Neural progenitor cell (in vitro differentiated cells): ENCODE results near the gene RNASE7. TPM values are rescaled to one million over a fixed set of nuclear protein-coding genes. Genes with fewer than 3 reads are reported as not detected.
A peak's percentile ranks its signal among the peaks of the same experiment; 100 is the strongest.

Experiments used
- DNase-seq: peaks from one replicate; pipeline ENCODE4 v3.0.0-alpha.2; 2016; ENCODE audit warnings: low spot score
- H2AFZ ChIP-seq: fragments of 200-600 bp; sonication (generic); replicated peaks from 2 replicates; pipeline ENCODE4 v1.6.1; 2016; ENCODE audit warnings: antibody characterized with exemption
- H3F3A ChIP-seq: fragments of 200-600 bp; sonication (generic); 2 replicates; pipeline ENCODE4 v1.6.1; 2016; ENCODE audit warnings: antibody characterized with exemption, low read depth
- H3K27ac ChIP-seq: fragments of 200-600 bp; sonication (generic); 2 replicates; pipeline ENCODE4 v1.5.1; 2016; ENCODE audit warnings: mild to moderate bottlenecking
- H3K27me3 ChIP-seq: fragments of 200-600 bp; sonication (generic); 2 replicates; pipeline ENCODE4 v1.6.1; 2016; ENCODE audit warnings: mild to moderate bottlenecking, moderate library complexity
- H3K36me3 ChIP-seq: fragments of 200-600 bp; sonication (generic); 2 replicates; pipeline ENCODE4 v1.5.1; 2016
- H3K4me1 ChIP-seq: fragments of 200-600 bp; sonication (generic); 2 replicates; pipeline ENCODE4 v1.6.1; 2016; ENCODE audit warnings: mixed run types
- H3K4me2 ChIP-seq: fragments of 200-600 bp; sonication (generic); 2 replicates; pipeline ENCODE4 v1.6.1; 2016
- H3K4me3 ChIP-seq: fragments of 200-600 bp; sonication (generic); 2 replicates; pipeline ENCODE4 v1.5.1; 2016
- H3K79me2 ChIP-seq: fragments of 200-600 bp; sonication (generic); 2 replicates; pipeline ENCODE4 v1.6.1; 2016; ENCODE audit warnings: low read depth
- H3K9ac ChIP-seq: fragments of 200-600 bp; sonication (generic); 2 replicates; pipeline ENCODE4 v1.6.1; 2016
- H3K9me3 ChIP-seq: fragments of 200-600 bp; sonication (generic); 2 replicates; pipeline ENCODE4 v1.5.1; 2016; ENCODE audit warnings: low read depth
- H4K20me1 ChIP-seq: fragments of 200-600 bp; sonication (generic); 2 replicates; pipeline ENCODE4 v1.6.1; 2016; ENCODE audit warnings: low read depth
- H3K27ac Mint-ChIP-seq: 3 replicates; pipeline ENCODE4 v1.8.0; 2021; ENCODE audit warnings: mixed read lengths
- H3K27me3 Mint-ChIP-seq: 2 replicates; pipeline ENCODE4 v1.8.0; 2022; ENCODE audit warnings: low read depth, mild to moderate bottlenecking, inconsistent platforms, moderate library complexity, mixed read lengths; ENCODE audit not compliant: insufficient read depth
- H3K36me3 Mint-ChIP-seq: 3 replicates; pipeline ENCODE4 v1.8.0; 2021; ENCODE audit warnings: mixed read lengths
- H3K4me1 Mint-ChIP-seq: 3 replicates; pipeline ENCODE4 v1.8.0; 2021; ENCODE audit warnings: mixed read lengths
- H3K4me3 Mint-ChIP-seq: 3 replicates; pipeline ENCODE4 v1.8.0; 2021; ENCODE audit warnings: mild to moderate bottlenecking, moderate library complexity, mixed read lengths
- H3K9me3 Mint-ChIP-seq: 3 replicates; pipeline ENCODE4 v1.8.0; 2020; ENCODE audit warnings: mixed read lengths
- EZH2 ChIP-seq: fragments of 200-600 bp; sonication (generic); IDR thresholded peaks from 2 replicates; pipeline ENCODE4 v1.6.1; 2017; ENCODE audit warnings: antibody characterized with exemption, mild to moderate bottlenecking, moderate library complexity
- EZH2phosphoT487 ChIP-seq: fragments of 200-600 bp; sonication (generic); IDR thresholded peaks from 2 replicates; pipeline ENCODE4 v1.6.1; 2017; ENCODE audit warnings: antibody characterized with exemption
- total RNA-seq: library from RNA; depleted of rRNA; stranded (reverse); fragments of >200 nt; gene quantifications from 2 replicates; pipeline ENCODE4 v1.2.3, GENCODE V29; 2015; ENCODE audit warnings: low replicate concordance
- TF ChIP-seq, protein P1 (sequence below): fragments of 200-600 bp; sonication (generic); IDR thresholded peaks from 2 replicates; pipeline ENCODE4 v1.5.1; 2017; ENCODE audit warnings: antibody characterized with exemption, mild to moderate bottlenecking

Gene RNASE7
- total RNA-seq, 1 donor from 2014 or later: not detected

DNA sequence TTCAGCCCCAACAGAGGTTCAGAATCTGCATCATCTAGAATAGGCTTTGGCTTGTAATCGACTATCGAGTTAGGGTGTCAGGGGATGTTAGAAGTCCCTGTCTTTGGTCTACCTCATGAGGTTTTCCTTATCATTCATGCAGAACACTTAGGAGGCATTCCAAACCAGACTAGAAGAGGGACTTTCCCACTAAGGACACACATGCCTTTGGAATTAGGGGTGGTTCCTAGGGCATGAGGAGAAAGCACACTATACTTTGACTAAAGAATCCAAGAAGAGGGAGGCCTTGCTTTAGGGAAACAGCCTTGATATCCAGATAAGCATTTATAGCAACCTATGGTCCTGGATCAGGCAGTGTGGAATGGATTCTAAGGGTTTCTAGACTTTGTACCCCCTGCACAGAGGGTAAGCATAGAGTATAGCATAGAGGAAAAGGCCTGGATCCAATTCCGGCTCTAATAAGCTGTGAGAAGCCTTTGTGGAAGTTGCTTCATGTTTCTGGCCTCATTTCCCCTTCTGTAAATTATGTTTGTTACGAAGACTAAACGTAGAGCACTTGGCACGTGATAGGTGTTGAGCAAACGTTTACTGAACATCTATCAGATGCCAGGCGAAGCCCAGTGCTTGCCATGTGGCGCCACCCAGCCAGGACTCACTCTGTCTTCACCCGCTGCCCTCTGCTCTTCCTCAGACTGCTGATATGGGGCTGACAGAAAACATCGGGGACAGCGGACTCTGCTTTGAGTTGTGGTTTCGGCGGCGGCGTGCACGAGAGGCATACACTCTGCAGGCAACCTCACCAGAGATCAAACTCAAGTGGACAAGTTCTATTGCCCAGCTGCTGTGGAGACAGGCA, 43.1 kb downstream of the RNASE7 start:
- no peak for TF ChIP-seq EZH2
- no peak for TF ChIP-seq EZH2phosphoT487
- TF ChIP-seq, protein P1, sequence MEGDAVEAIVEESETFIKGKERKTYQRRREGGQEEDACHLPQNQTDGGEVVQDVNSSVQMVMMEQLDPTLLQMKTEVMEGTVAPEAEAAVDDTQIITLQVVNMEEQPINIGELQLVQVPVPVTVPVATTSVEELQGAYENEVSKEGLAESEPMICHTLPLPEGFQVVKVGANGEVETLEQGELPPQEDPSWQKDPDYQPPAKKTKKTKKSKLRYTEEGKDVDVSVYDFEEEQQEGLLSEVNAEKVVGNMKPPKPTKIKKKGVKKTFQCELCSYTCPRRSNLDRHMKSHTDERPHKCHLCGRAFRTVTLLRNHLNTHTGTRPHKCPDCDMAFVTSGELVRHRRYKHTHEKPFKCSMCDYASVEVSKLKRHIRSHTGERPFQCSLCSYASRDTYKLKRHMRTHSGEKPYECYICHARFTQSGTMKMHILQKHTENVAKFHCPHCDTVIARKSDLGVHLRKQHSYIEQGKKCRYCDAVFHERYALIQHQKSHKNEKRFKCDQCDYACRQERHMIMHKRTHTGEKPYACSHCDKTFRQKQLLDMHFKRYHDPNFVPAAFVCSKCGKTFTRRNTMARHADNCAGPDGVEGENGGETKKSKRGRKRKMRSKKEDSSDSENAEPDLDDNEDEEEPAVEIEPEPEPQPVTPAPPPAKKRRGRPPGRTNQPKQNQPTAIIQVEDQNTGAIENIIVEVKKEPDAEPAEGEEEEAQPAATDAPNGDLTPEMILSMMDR: no peak
- Histone ChIP-seq H3K27me3 (no peaks in the 10 kb centered on the region), H2AFZ (no peak overlapping the region), H3K9me3 (no peaks in the 10 kb centered on the region), H3K4me2 (no peak overlapping the region), H4K20me1 (peaks cover 35% of the 10 kb centered on the region), H3K79me2 (peaks cover 8% of the 10 kb centered on the region), H3K27ac (no peak overlapping the region), H3K4me1 (peaks cover 4% of the 10 kb centered on the region), H3K36me3 (peaks cover 2% of the 10 kb centered on the region), H3F3A (peaks cover 47% of the 10 kb centered on the region), H3K4me3 (no peak overlapping the region), H3K9ac (no peak overlapping the region)
- no peak for DNase-seq
- Mint-ChIP-seq H3K27me3 (peaks cover 19% of the 10 kb centered on the region), H3K4me3 (peak overlapping the region; percentile 12), H3K36me3 (peaks cover 63% of the 10 kb centered on the region), H3K4me1 (peaks cover 34% of the 10 kb centered on the region), H3K9me3 (peaks cover 9% of the 10 kb centered on the region), H3K27ac (no peak overlapping the region)

DNA sequence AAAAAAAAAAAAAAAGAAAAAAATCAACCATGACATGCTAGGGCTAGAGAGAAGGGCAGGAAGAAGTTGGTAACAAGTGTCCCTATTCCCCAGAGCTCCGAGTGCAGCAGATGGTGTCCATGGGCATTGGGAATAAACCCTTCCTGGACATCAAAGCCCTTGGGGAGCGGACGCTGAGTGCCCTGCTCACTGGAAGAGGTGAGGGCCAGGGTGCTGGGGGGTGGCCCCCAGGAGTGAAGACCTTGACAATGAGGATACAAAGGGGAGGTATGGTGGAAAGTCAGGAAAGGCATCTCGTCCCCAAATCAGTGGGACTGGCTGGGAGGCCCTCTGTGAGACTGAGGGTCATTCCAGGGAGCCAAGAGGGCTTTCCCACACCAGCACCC, 44.7 kb downstream of the RNASE7 start:
- H3K9me3 Mint-ChIP-seq: peaks cover 9% of the 10 kb centered on the region
- Histone ChIP-seq H2AFZ (no peak overlapping the region), H3F3A (peaks cover 60% of the 10 kb centered on the region), H3K27ac (peak overlapping the region; percentile 31), H3K36me3 (peaks cover 8% of the 10 kb centered on the region), H3K4me2 (no peak overlapping the region), H4K20me1 (peaks cover 52% of the 10 kb centered on the region), H3K9ac (no peak overlapping the region), H3K27me3 (no peaks in the 10 kb centered on the region), H3K4me3 (no peak overlapping the region), H3K9me3 (no peaks in the 10 kb centered on the region), H3K79me2 (peaks cover 24% of the 10 kb centered on the region), H3K4me1 (peaks cover 12% of the 10 kb centered on the region)
- H3K27ac Mint-ChIP-seq: peak overlapping the region; percentile 34
- H3K27me3 Mint-ChIP-seq: peaks cover 24% of the 10 kb centered on the region
- peaks cover 65% of the 10 kb centered on the region for H3K36me3 Mint-ChIP-seq
- no peak for DNase-seq
- TF ChIP-seq, protein P1: no peak
- TF ChIP-seq EZH2: no peak
- TF ChIP-seq EZH2phosphoT487: no peak
- peak overlapping the region; percentile 11 for H3K4me3 Mint-ChIP-seq
- peaks cover 42% of the 10 kb centered on the region for H3K4me1 Mint-ChIP-seq

DNA sequence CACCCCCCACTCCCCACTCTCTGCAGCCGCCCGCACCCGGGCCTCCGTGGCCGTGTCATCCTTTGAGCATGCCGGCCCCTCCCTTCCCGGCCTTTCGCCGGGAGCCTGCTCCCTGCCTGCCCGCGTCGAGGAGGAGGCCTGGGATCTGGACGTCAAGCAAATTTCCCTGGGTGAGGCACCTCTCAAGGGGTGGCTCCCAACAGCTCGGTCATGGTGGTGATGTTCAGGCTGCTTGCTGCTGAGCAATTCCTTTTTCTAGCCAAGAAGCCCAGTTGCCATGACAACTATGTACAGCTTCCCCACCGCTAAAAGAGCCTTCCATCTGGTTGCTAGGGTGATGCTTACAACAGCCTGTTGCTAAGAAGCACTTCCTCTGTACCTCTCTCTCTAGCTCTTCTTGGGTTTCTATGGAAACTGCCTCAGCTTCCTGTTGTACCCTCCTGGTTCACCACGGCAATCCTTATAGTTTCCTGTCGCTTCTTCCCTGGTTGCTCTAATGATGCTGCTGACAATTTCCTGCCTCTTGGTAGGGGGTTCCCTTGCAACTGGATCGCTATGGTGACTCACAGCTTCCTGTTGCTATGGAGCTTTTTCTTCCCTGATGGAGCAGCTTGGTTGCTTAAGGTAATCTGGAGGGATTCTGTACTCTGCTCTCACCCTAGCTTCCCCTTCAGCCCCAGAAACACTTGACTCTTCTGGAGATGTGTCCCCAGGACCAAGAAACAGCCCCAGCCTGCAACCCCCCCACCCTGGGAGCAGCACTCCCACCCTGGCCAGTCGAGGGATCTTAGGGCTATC, 45.3 kb downstream of the RNASE7 start:
- peak; percentile 86 for DNase-seq
- Histone ChIP-seq H3K4me3 (no peak overlapping the region), H3K9me3 (no peaks in the 10 kb centered on the region), H3K79me2 (peaks cover 30% of the 10 kb centered on the region), H3K27ac (peak overlapping the region; percentile 53), H2AFZ (no peak overlapping the region), H3K4me2 (no peak overlapping the region), H3K27me3 (no peaks in the 10 kb centered on the region), H3K9ac (no peak overlapping the region), H3K4me1 (peaks cover 17% of the 10 kb centered on the region), H3F3A (peaks cover 63% of the 10 kb centered on the region), H3K36me3 (peaks cover 8% of the 10 kb centered on the region), H4K20me1 (peaks cover 57% of the 10 kb centered on the region)
- Mint-ChIP-seq H3K27ac (peak overlapping the region; percentile 88), H3K4me1 (peaks cover 44% of the 10 kb centered on the region), H3K9me3 (peaks cover 9% of the 10 kb centered on the region), H3K4me3 (peak overlapping the region; percentile 76), H3K27me3 (peaks cover 25% of the 10 kb centered on the region), H3K36me3 (peaks cover 61% of the 10 kb centered on the region)
- TF ChIP-seq, protein P1: no peak
- no peak for TF ChIP-seq EZH2
- TF ChIP-seq EZH2phosphoT487: no peak
